ENCODE results near the gene MTMR2.

The MTMR2 gene

DNA sequence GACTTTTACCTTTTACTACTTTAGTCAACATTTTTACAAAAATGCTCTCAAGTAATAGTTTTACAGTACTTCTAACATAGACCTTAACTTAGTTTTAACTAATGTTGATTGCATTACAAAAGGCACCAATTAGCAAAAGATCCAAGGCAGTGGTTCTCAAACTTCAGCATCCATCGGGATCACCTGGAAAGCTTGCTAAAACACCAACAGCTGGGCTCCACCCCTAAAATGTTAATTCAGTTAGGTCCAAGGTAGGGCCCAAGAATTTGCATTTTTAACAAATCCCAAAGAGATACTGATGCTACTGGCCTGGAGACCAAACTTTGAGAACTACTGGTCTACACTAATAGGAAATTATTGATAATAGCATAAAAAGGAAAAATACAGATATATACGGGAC, 5.9 kb downstream of the MTMR2 start:
- no peak for DNase-seq (ENCODE audit: low read depth in 2 of 2)

DNA sequence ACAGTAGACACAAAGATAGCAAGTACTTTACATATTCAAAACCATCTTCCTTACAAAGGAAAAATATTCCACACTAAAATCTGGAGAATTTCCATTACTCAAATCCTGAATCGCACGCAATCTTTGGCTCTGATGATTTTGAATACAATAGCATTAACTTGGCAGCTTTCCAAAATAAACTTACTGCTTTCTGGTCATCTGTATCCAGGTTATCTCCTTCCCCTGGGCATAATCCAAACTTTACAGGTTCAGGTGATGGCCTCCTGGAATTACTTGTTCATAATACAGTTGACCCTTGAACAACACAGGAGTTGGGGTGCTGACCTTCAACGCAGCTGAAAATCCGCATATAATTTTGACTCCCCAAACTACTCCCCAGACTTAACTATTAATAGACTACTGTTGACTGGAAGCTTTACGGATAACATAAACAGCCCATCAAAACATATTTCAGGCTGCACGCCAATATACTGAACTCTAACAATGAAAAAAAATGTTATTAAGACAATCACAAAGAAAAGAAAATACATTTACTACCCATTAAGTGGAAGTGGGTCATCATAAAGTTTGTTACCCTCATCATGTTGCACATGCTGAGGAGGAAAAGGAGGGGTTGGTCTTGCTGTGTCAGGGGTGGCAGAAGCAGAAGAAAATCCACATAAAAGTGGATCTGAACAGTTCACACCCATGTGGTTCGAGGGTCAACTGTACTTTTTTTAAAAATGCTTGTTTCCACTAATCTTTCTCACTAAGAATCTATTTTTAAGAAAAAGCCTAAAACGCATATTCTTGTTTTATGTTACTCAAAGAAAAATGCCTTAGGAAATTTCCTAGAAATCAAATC, 6.5 kb downstream of the MTMR2 start:
- no peak for DNase-seq (ENCODE audit: low read depth in 2 of 2)

DNA sequence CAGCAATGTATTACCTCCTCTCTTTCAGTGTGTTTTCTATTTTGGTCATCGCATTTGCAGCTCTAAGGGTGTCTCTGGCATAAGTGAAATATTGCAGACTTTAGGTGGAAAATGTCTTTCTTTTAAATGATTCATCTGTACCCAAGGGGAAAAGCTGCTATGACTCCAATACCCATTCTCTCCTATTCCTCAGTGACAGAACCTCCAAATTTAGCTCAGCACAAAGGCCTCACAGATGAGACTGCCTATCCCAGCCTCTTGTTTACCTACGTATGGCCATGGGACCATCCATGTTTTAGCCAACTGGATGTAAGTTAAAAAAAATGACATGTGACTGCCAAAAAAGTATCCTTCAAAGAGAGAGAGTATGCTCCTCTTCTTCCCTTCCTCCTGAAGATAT, 7.9 kb downstream of the MTMR2 start:
- DNase-seq (ENCODE audit: low read depth in 2 of 2): no peak

DNA sequence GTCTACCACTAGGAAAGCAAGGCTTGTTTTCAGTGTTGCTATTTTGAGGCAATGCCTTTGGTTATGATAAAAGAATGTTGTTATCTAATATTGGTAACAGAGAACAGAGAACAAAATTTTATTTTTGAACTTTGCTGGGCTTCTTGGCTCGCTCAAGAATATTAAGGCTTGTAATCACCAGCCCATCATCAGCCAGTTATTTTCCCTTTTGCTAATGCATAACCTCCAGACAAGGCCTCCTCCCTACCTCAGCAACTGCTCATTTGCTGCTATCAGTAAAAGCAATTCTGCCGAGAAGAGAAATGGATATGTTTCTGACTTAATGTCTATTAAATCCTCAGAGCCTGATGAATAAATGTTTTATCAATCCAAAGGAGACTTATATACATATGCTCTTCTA, 8.9 kb downstream of the MTMR2 start:
- no peak for DNase-seq (ENCODE audit: low read depth in 2 of 2)

DNA sequence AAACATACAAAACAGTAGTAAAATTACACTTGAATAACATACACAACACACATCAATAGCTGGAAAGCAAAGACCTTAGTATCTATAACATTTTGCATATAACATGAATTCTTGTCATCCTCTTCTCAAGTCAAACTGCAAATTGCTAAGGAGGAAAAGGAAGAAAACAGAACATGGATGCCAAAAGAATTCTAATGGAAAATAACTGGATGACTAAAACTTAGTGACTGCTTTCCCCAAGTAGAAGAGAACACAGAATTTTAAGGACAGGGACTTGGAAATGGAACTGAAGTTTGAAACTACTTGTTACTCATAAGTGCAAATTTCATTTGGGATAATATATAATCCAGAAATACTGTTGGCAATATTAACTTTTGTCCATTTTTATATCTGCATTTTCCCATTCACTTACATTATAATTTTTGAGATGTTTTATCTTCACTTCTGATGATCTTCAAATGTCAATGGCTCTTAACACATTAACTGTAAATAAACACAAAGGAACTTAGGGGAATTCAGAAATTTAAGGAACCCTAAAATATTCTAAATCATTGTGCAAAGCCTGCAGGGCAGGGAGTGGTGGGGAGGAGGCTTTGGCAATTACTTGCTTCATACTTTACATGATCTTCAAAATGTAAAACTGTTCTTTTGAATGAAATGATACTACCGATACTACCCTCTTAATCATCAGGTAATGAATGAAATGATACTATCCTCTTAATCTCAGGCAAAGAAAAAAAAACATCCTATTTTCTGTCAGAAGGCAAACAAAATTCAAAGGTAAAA, 9.9 kb downstream of the MTMR2 start:
- no peak for DNase-seq (ENCODE audit: low read depth in 2 of 2)

DNA sequence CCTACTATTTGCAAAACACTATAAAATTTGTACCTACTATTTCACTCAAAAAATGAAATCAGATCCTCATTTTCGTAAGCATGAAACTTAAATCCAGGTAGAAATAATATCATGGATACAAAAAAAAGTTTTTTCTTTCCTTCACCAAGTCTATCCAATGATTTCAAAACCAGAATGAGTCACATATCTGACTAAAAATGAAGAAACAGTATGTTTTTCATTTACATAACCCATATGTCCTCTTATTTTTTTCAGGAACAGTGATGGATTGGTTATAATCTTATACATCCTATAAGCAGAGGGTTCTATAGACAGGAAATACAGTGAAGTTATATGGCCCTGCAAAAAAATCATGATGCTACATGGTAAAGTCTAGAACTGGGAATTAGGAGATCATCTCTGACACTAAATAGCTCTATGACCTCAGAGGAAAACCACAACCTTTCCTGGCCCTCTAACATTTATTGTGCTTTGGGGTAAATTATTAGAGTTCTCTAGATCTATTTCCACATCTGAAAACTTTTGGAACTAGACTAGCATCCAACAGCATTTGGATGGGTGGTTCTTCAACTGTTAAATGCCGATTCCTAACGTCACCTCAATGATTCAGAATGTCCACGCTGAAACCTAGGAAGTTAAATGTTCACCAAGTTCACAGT, 10.9 kb downstream of the MTMR2 start:
- no peak for DNase-seq (ENCODE audit: low read depth in 2 of 2)

DNA sequence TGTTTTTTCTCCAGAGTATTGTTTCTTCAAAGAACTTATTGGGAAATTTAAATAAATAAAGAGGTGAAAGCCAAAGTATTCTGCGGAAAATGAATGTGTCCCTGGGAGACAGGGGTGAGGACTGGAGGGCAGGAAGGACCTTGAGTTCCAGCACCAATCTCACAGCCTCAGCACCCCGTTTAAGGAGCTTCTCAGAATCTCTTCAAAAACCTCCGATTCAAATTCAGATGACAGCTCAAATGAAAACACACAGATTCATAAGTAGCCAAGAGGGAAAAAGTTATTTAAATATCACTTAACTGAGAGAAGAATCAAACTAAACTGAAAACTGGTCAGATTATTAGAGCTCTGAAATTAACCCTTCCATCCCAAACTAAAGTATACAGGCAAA, 12.5 kb downstream of the MTMR2 start:
- no peak for DNase-seq (ENCODE audit: low read depth in 2 of 2)

DNA sequence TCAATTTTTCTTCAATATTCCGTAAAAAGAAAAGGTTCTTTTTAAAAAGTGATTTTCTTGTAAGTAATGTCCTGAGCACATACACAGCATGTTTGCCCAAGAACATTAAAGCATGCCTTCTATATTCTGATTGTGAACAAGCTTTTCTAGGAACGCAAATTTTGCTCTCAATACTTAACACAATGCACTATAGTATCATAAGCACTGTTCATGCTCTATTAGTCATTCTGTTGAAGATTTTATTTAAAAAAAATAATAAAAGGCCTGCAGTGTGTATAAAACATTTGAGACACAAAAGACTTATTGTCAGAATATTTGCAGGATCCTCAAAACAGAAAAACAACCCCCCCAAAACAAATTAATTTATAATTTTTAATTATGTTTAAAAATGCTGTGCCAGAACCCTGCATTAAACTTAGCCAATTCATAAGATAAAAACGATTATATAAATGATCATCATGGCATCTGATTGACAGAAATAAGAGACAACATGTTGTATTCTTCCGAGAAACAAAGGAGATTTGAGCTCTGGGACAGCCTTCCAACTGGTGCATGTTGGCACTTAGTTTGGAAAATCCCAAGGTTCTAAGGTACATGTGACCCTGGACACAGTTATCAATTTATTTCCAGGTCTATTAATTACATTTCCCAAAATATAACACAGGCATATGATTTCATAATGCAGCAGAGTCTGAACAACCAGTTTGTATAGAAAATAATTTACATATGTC, 13.1 kb downstream of the MTMR2 start:
- DNase-seq (ENCODE audit: low read depth in 2 of 2): no peak

DNA sequence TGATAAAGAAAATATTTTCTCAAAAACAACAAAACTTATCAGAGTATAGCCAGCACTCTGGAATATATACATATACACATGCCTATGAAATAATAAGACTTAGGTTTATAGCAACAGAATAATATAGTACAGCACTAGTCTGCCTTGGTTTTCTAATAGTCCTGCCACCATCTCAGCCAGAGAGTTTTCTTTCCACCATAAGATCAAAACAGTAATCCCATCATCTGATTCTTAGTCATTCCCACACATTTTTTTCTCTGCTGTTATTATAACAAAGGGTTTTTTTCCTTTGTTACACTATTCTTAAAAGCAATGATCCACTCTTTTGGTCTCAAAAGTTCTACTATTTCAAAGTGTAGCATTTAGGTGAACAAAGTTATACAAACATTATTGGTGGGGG, 15.1 kb downstream of the MTMR2 start:
- no peak for DNase-seq (ENCODE audit: low read depth in 2 of 2)

DNA sequence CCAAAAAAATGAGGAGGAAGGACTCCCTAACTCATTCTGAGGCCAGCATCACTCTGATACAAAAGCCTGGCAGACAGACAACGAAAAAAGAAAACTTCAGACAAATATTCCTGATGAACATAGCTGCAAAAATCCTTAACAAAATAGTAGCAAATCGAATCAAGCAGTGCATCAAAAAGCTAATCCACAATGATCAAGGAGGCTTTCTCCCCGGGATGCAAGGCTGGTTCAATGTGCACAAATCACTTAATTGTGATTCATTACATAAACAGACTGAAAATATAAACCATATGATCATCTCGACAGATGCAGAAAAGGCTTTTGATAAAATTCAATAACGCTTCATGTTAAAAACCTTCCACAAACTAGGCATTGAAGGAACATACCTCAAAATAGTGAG, 16.4 kb downstream of the MTMR2 start:
- DNase-seq (ENCODE audit: low read depth in 2 of 2): no peak

DNA sequence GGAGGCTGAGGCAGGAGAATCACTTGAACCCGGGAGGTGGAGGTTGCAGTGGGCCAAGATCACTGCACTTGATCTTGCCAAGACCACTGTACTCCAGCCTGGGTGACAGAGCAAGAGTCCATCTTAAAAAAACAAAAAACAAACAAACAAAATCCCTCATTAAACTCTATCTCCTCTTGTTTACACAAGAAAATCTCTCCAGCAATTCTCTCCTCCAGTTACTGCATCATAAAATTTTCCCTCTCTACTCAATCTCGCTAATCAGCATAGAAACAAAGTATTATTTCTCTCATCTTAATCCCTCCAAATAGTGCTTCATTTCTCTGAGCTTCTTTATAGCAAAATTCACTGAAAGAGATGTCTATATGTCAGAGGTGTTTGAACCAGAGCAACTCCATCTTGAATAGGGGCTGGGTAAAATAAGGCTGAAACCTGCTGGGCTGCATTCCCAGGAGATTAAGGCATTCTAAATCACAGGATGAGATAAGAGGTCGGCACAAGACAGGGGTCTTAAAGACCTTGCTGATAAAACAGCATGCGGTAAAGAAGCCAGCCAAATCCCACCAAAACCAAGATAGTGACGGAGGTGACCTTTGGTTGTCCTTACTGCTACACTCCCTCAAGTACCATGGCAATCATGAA, 19.8 kb downstream of the MTMR2 start:
- no peak for DNase-seq (ENCODE audit: low read depth in 2 of 2)

DNA sequence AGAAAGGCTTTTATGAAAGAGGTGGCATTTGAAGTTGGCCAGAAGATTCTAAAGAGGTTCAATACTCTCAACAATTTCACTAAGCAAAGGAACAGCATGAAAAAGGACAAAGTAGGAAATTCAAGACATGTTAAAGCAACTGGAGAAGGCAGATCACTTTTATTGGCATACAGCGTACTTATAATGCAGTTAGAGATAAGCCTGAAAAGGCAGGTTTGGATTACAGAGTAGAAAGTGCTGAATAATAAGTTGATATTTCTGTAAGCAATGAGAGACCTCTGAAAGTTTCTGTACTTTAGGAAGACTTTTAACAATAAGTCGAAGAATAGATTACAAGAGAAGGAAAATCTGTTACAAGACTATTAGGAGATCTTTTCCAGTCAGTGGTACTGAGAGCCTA, 25.1 kb downstream of the MTMR2 start:
- no peak for DNase-seq (ENCODE audit: low read depth in 2 of 2)

DNA sequence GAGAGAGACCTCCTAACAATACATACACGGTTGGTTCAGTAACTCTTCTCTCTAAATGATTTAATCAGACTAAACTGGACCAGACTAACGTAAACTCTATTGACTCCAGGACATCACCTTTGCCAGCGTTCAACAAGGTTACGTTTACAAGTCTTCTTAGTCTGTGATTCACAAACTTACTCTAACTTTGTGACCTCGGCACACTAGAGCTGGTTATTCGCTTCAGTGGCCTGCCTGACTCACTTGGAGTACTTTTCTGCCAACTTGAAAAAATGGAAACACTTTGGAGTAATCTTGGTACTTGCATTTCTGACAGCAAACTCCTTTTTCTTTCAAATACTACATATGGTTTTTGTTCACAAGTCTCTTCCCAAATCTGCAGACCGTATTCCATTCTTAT, 26.2 kb downstream of the MTMR2 start:
- DNase-seq (ENCODE audit: low read depth in 2 of 2): no peak

DNA sequence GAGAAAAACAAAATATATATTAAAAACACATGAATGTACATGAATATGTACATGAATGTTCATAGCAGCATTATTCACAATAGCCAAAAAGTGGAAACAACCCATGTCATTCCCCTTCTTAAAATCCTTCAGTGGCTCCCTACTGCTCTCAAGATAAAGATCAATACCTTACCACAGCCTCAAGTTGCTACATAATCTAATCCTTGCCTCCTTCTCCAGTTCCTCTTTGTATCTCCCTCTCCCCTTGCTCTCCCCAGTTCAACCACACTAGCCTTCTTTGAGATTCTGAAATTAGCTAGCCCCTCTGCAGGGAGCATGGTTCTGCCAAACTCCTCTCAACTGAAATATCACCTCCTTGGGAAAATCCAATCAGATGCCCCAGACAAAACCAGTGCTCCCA, 28.1 kb downstream of the MTMR2 start:
- no peak for DNase-seq (ENCODE audit: low read depth in 2 of 2)

DNA sequence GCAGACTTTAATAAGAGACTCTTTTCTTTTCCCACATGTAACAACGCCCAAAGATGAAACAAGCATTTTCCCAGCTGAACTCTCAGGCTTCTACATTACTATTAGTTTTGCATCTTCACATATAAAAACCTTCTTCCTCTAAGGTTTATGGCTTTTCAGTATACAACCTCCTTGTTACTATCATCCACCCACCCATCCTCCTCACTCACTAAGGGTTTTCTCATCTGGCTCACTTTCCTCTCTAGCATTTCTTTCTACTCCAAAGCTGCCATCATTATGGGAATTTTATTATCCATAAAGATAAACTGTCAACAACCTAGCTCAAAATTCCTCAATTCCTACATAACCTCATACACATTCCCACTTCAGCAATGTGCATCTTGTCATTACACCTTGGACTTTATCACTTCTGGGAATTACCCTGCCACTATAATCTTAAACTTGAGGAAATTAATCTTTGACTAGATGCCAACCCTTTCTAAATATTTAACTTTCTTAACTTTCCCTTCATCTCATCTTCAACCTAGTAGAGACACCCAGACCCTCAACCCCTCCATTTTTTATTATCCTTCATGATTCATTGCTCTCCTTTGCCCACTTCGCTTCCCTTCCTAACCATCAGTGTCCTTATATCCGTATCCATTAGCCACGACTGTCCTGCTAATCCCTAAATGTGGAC, 30.9 kb downstream of the MTMR2 start:
- DNase-seq (ENCODE audit: low read depth in 2 of 2): no peak

DNA sequence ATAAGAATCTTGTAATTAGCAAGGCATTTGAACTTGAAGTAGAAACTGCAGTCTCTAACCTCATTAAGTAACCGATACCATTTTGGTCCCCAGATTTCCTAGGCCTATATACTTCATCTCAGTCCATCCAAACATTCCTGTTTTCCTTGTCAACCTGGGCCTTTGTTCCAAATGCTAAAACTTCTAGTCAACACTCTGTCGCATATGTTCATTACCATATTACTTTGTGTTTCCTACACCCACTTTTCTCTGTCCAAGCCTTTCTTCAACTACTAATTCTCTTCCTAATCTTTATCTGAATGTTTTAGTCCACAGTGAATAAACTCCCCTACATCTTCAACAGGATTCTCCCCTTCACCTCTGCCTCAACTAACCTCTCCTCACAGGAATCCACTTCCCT, 31.4 kb downstream of the MTMR2 start:
- DNase-seq (ENCODE audit: low read depth in 2 of 2): no peak

DNA sequence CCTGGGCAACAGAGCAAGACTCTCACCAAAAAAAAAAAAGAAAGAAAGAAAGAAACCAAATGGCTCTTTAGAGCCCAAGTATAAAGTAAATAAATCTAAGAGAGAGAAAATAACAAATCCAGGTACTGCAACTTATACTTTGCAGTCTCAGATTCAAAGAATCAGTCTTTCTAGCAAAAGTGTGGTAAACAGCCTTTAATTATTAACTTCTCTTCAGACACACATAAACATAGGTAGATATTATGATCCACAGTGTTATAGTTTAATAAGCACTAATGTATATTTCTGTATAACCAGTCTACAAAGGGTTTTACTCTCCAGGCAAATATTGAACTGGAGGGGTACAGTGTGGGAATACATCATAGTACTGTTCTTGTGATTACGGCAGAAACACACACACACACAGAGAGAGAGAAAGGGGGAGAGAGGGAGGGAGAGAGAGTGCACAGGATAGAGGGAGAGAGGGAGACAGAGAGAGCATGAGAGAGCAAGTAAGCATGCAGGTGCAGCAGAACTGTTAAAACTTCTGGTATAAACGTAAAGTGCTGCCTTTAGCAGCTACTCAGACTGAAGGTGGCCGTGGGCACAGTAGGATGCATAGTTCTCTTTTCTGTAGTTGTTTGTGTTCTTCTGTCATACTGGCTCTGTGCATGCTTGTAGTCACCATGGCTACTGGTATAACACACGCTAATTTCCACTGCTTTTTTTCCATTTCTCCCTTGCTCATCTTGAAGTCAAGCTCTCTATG, 32.3 kb downstream of the MTMR2 start:
- DNase-seq (ENCODE audit: low read depth in 2 of 2): no peak

DNA sequence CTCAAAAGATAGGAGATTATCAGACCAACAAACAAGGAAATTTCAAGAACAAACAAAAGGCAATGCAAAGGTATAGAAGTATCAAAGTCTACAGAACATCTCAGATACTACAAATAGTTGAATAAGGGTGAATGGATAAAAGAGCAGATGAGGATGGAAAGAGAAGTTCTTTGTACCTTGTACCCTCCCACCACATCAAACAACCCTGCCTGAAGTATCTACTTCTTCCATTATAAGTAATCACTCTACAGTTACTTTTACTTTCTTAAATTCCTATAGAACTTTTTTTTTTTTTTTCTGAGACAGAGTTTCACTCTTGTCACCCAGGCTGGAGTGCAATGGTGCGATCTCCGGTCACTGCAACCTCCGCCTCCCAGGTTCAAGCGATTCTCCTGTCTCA, 35.1 kb downstream of the MTMR2 start:
- no peak for DNase-seq (ENCODE audit: low read depth in 2 of 2)

DNA sequence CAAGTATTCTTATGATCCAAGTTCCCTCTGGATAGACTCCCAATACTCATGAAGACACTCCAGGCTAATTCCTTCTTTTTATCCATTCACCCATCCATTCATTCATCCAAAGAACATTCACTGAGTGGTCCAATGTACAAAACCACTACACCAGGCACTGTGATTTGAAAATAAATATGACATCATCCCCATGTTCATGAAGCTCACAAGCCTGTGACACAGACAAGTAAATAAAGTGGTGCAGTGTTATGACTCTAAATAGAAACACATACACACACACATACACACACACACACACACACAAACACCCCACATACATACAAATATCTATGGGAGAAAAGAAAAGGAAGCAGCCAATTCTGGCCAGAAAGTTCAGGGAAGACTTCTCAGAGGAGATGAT, 35.5 kb downstream of the MTMR2 start:
- DNase-seq (ENCODE audit: low read depth in 2 of 2): no peak

DNA sequence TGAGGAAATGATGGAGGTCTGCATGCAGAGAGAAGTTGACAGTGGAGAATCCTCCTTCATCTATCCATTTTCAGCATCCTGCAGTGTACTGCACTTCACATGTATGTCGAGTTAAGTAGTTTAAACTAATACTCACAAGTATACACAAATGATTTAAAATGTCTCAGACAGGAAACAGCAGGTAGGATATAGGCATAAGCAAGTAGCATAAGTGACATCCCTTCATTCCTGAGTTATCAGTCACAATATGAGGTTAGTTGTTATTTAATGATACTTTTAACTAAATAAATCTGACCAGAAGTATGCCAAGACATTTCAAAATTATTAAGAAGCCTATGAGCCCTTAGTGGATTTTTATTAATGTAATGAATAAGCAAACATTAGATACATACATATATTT, 37.4 kb downstream of the MTMR2 start:
- no peak for DNase-seq (ENCODE audit: low read depth in 2 of 2)
